HepG2 (cell line): ENCODE data around the gene RBM14. TPM values are rescaled to one million over a fixed set of nuclear protein-coding genes. Genes with fewer than 3 reads are reported as not detected.

Experiments used
- ATAC-seq: fragments of 200-7000 bp; cut with Tn5 transposase; 3 replicates; pipeline ENCODE4 v1.9.1; 2020; ENCODE audit warnings: mild to moderate bottlenecking, moderate library complexity
- BruUV-seq: library from RNA; stranded (reverse); fragments of 400-500 nt; replicated peaks from 2 replicates; lab custom pipeline; 2021; lab: Mats Ljungman, UMichigan
- CTCF ChIA-PET: fragments of 300-600 bp; formaldehyde crosslinking; extraction: SDS; loops from one replicate; lab custom pipeline; 2021; ENCODE audit warnings: low total read pairs, inconsistent platforms, low intra/inter-chr PET ratio; lab: Yijun Ruan, JAX
- POLR2A ChIA-PET: fragments of 350-600 bp; sonication (Branson Sonifier 250); formaldehyde crosslinking; loops from one replicate; lab custom pipeline; 2020; ENCODE audit warnings: antibody characterized with exemption, inconsistent platforms; lab: Yijun Ruan, JAX
- DNase-seq: peaks from one replicate; pipeline ENCODE4 v3.0.0-alpha.2; 2015; ENCODE audit warnings: low spot score
- FAIRE-seq: peaks from 3 replicates; lab custom pipeline; 2011; peaks lifted over from hg19 to GRCh38; lab: Jason Lieb, UNC
- H2AFZ ChIP-seq: one replicate; pipeline ENCODE4 v1.6.1; 2011; ENCODE audit warnings: low read length, inconsistent platforms
- H3K27ac ChIP-seq: fragments of 300-600 bp; 3 replicates; pipeline ENCODE4 v1.8.0; 2011; ENCODE audit warnings: mixed run types, mild to moderate bottlenecking, mixed read lengths, low read length, inconsistent platforms; ENCODE audit not compliant: insufficient read depth; ENCODE audit errors: extremely low read length
- H3K27me3 ChIP-seq, 2 experiments: fragments of 200-600 bp in 1 of 2; 2 replicates in 1 of 2; 3 replicates in 1 of 2; pipeline versions ENCODE4 v1.6.0 to v1.8.0; 2011; ENCODE audit warnings: low read length in 2 of 2, mild to moderate bottlenecking in 2 of 2, moderate library complexity in 2 of 2, inconsistent platforms in 1 of 2; ENCODE audit not compliant: insufficient read depth in 2 of 2, control insufficient read depth in 1 of 2
- H3K36me3 ChIP-seq, 2 experiments: fragments of 200-600 bp in 1 of 2; replicated peaks in 1 of 2; 2 replicates in 1 of 2; 3 replicates in 1 of 2; pipeline versions ENCODE4 v1.5.1 to v1.8.0; 2011; ENCODE audit warnings: low read length in 2 of 2, inconsistent platforms in 1 of 2; ENCODE audit not compliant: insufficient read depth in 2 of 2, control insufficient read depth in 1 of 2
- H3K4me1 ChIP-seq: 2 replicates; pipeline ENCODE4 v1.5.1; 2012; ENCODE audit warnings: low read length, inconsistent platforms; ENCODE audit not compliant: insufficient read depth
- H3K4me2 ChIP-seq: 2 replicates; pipeline ENCODE4 v1.6.0; 2011; ENCODE audit warnings: low read depth, low read length, inconsistent platforms
- H3K4me3 ChIP-seq, 3 experiments: fragments of 200-600 bp in 1 of 3; sonication (generic), shearing (Covaris generic) in 1 of 3; replicated peaks in 1 of 3; 2 replicates each; pipeline ENCODE4 v1.5.1; 2011 to 2016; ENCODE audit warnings: low read length in 3 of 3, inconsistent platforms in 2 of 3, low read depth in 2 of 3, mild to moderate bottlenecking in 2 of 3, control low read depth in 1 of 3, mixed read lengths in 1 of 3; ENCODE audit not compliant: insufficient read depth in 1 of 3
- H3K79me2 ChIP-seq: one replicate; pipeline ENCODE4 v1.6.1; 2011; ENCODE audit warnings: low read length, inconsistent platforms; ENCODE audit not compliant: insufficient read depth
- H3K9ac ChIP-seq: 2 replicates; pipeline ENCODE4 v1.6.0; 2011; ENCODE audit warnings: mild to moderate bottlenecking, low read depth, low read length, inconsistent platforms; ENCODE audit not compliant: insufficient read depth
- H3K9me3 ChIP-seq: 2 replicates; pipeline ENCODE4 v1.5.1; 2012; ENCODE audit warnings: mild to moderate bottlenecking, low read length
- H4K20me1 ChIP-seq: 2 replicates; pipeline ENCODE4 v1.6.0; 2011; ENCODE audit warnings: inconsistent platforms, mild to moderate bottlenecking, low read length, moderate library complexity; ENCODE audit not compliant: insufficient read depth
- KDM2A ChIP-seq: sonication (generic); formaldehyde crosslinking; IDR thresholded peaks from 2 replicates; pipeline ENCODE4 v1.4.0; 2020; ENCODE audit warnings: low read depth, missing genetic modification reagents, borderline replicate concordance
- ZNF180 ChIP-seq: sonication (generic); formaldehyde crosslinking; IDR thresholded peaks from 2 replicates; pipeline ENCODE4 v1.4.0; 2020; ENCODE audit warnings: low read depth, missing genetic modification reagents, borderline replicate concordance
- WGBS: methylation state at CpG from one replicate; pipeline ENCODE4 v1.1.6; 2017; ENCODE audit warnings: low lambda C conversion rate; 5-methylcytosine and 5-hydroxymethylcytosine counted together
- in situ Hi-C: cut with HindIII; loops from 2 replicates; pipeline ENCODE4 v1.10.0; 2017; ENCODE audit warnings: low pct_unique_long_range_greater_than_20kb; ENCODE audit not compliant: extremely low pct_ligation_motif_present
- intact Hi-C: fragments of 100-400 bp; cut with micrococcal nuclease; formaldehyde crosslinking; loops from one replicate; pipeline ENCODE4 v1.10.0; 2022; ENCODE audit not compliant: unreplicated experiment
- polyA plus RNA-seq, 8 experiments: library from polyadenylated mRNA; depleted of rRNA in 3 of 8; stranded (reverse) in 7 of 8; unstranded in 1 of 8; fragments of >200 nt; fragmentation: Illumina TruSeq in 4 of 8; extraction: Trizol in 4 of 8; gene quantifications; 2 replicates each; pipeline versions ENCODE4 v1.2.1 to v1.2.3, GENCODE V29; 2011 to 2016; ENCODE audit warnings: low read depth in 4 of 8, missing spikeins in 1 of 8, mixed read lengths in 1 of 8; ENCODE audit not compliant: insufficient read depth in 1 of 8
- total RNA-seq, 5 experiments: library from RNA; depleted of rRNA; stranded (reverse); fragments of >200 nt; fragmentation: Illumina TruSeq; extraction: Trizol; gene quantifications; 2 replicates each; pipeline ENCODE4 v1.2.3, GENCODE V29; 2016; ENCODE audit warnings: low read depth in 1 of 5
- TF ChIP-seq, protein P1 (sequence below): sonication (generic); formaldehyde crosslinking; IDR thresholded peaks from 2 replicates; pipeline ENCODE4 v1.4.0; 2020; ENCODE audit warnings: missing genetic modification reagents
- TF ChIP-seq, protein P2 (sequence below): sonication (generic); formaldehyde crosslinking; IDR thresholded peaks from 2 replicates; pipeline ENCODE4 v1.4.0; 2020; ENCODE audit warnings: missing genetic modification reagents, mild to moderate bottlenecking, borderline replicate concordance
- TF ChIP-seq, protein P3 (sequence below): sonication (generic); formaldehyde crosslinking; IDR thresholded peaks from 2 replicates; pipeline ENCODE4 v1.5.0; 2020; ENCODE audit warnings: mild to moderate bottlenecking, missing genetic modification reagents, moderate library complexity
- TF ChIP-seq, protein P4 (sequence below): IDR thresholded peaks from 2 replicates; pipeline ENCODE4 v1.6.1; 2016; ENCODE audit warnings: low read depth, control low read depth

Gene RBM14
- total and polyA plus RNA-seq, 2 of the 13 experiments (the other 11 are each of a cell fraction or from before 2014, with no cell fraction given): 12.7 to 44.1 TPM

DNA sequence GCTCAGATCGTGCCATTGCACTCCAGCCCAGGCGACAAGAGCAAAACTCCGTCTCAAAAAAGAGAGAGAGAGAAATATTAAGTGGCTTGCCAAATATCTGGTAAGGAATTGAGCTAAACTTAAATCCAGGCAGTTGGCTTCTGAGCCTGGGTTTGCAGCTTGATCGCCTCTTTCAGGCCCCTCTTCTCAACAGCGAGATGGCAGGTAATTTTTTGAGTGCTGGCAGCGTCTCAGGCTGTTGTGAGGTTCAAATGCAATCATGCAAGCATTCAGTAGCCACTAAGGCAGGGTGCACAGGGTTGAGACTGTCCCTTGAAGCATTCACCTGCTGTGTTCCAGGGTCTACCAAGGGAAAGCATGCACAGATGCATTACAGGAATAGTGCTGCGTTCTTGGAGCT lies 47.4 kb upstream of the RBM14 start:
- Histone ChIP-seq H2AFZ (no peak overlapping the region), H3K4me2 (no peak overlapping the region), H3K27ac (no peak overlapping the region), H3K4me3 (no peak overlapping the region), H3K79me2 (no peaks in the 10 kb centered on the region), H3K9ac (no peak overlapping the region), H3K9me3 (no peaks in the 10 kb centered on the region), H4K20me1 (no peaks in the 10 kb centered on the region), H3K4me1 (no peaks in the 10 kb centered on the region), H3K27me3 (peaks cover 3 to 38% of the 10 kb centered on the region in 2 experiments; a peak in 4 of 5 replicates), H3K36me3 (no peaks in the 10 kb centered on the region)
- FAIRE-seq (no peak), DNase-seq (no peak), ATAC-seq (no peak)
- in situ Hi-C loops: loop anchor here (25.0 kb wide), 1 partner anchor 268 kb away; the partner anchor contains the start of gene RCE1
- BruUV-seq: no TSS peak
- no peak for TF ChIP-seq ZNF180
- TF ChIP-seq, protein P1, sequence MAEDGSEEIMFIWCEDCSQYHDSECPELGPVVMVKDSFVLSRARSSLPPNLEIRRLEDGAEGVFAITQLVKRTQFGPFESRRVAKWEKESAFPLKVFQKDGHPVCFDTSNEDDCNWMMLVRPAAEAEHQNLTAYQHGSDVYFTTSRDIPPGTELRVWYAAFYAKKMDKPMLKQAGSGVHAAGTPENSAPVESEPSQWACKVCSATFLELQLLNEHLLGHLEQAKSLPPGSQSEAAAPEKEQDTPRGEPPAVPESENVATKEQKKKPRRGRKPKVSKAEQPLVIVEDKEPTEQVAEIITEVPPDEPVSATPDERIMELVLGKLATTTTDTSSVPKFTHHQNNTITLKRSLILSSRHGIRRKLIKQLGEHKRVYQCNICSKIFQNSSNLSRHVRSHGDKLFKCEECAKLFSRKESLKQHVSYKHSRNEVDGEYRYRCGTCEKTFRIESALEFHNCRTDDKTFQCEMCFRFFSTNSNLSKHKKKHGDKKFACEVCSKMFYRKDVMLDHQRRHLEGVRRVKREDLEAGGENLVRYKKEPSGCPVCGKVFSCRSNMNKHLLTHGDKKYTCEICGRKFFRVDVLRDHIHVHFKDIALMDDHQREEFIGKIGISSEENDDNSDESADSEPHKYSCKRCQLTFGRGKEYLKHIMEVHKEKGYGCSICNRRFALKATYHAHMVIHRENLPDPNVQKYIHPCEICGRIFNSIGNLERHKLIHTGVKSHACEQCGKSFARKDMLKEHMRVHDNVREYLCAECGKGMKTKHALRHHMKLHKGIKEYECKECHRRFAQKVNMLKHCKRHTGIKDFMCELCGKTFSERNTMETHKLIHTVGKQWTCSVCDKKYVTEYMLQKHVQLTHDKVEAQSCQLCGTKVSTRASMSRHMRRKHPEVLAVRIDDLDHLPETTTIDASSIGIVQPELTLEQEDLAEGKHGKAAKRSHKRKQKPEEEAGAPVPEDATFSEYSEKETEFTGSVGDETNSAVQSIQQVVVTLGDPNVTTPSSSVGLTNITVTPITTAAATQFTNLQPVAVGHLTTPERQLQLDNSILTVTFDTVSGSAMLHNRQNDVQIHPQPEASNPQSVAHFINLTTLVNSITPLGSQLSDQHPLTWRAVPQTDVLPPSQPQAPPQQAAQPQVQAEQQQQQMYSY: no peak
- ChIA-PET POLR2A (no interaction called here), CTCF (no interaction called here)
- 63% methylated on average over 5 of the region's 7 CpGs for WGBS
- intact Hi-C loops: no loop called here

DNA sequence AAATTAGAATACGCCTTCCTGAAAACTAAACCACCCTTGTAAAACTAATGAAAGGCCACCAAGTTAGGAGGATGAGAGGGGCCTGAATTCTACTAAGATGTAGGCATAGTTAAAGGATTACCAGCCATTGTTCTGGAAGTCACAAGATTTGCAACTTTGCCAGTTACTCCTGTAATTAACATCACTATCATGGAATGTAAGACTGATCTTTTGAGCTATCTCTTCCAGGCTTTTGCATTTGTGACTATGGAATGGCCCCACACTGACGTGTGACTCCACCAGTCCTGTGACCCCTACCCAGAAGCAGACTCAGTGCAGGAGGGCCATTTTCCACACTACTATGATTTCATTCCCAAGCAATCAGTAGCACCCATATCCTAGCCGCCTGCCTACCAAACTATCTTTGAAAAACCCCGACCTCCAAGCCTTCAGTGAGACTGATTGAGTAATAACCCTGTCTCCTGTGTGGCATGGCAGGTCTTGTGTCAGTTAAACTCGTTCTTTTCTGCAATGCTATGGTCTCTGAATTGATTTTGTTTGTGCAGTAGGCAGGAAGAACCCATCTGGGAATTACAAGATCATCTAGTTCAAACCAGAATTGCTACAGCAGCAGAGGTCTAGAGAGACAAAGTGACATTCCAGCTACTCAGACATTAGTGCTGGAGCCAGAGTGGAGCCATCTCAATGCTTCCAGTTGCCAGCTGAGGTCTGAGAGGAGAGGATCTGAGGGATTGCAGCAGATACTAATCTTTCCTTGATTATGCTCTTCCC lies 46.2 kb upstream of the RBM14 start:
- WGBS: 31% methylated on average over 5 of the region's 5 CpGs
- intact Hi-C loops: no loop called here
- POLR2A ChIA-PET: no interaction called here
- TF ChIP-seq KDM2A (CRISPR knock-in tag): no peak
- TF ChIP-seq, protein P2, sequence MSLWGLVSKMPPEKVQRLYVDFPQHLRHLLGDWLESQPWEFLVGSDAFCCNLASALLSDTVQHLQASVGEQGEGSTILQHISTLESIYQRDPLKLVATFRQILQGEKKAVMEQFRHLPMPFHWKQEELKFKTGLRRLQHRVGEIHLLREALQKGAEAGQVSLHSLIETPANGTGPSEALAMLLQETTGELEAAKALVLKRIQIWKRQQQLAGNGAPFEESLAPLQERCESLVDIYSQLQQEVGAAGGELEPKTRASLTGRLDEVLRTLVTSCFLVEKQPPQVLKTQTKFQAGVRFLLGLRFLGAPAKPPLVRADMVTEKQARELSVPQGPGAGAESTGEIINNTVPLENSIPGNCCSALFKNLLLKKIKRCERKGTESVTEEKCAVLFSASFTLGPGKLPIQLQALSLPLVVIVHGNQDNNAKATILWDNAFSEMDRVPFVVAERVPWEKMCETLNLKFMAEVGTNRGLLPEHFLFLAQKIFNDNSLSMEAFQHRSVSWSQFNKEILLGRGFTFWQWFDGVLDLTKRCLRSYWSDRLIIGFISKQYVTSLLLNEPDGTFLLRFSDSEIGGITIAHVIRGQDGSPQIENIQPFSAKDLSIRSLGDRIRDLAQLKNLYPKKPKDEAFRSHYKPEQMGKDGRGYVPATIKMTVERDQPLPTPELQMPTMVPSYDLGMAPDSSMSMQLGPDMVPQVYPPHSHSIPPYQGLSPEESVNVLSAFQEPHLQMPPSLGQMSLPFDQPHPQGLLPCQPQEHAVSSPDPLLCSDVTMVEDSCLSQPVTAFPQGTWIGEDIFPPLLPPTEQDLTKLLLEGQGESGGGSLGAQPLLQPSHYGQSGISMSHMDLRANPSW (CRISPR knock-in tag): no peak
- TF ChIP-seq, protein P3, sequence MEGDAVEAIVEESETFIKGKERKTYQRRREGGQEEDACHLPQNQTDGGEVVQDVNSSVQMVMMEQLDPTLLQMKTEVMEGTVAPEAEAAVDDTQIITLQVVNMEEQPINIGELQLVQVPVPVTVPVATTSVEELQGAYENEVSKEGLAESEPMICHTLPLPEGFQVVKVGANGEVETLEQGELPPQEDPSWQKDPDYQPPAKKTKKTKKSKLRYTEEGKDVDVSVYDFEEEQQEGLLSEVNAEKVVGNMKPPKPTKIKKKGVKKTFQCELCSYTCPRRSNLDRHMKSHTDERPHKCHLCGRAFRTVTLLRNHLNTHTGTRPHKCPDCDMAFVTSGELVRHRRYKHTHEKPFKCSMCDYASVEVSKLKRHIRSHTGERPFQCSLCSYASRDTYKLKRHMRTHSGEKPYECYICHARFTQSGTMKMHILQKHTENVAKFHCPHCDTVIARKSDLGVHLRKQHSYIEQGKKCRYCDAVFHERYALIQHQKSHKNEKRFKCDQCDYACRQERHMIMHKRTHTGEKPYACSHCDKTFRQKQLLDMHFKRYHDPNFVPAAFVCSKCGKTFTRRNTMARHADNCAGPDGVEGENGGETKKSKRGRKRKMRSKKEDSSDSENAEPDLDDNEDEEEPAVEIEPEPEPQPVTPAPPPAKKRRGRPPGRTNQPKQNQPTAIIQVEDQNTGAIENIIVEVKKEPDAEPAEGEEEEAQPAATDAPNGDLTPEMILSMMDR: no peak
- TF ChIP-seq, protein P4, sequence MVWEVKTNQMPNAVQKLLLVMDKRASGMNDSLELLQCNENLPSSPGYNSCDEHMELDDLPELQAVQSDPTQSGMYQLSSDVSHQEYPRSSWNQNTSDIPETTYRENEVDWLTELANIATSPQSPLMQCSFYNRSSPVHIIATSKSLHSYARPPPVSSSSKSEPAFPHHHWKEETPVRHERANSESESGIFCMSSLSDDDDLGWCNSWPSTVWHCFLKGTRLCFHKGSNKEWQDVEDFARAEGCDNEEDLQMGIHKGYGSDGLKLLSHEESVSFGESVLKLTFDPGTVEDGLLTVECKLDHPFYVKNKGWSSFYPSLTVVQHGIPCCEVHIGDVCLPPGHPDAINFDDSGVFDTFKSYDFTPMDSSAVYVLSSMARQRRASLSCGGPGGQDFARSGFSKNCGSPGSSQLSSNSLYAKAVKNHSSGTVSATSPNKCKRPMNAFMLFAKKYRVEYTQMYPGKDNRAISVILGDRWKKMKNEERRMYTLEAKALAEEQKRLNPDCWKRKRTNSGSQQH (CRISPR knock-in tag): no peak

More for the DNA sequence above, 46.2 kb upstream of the RBM14 start:
- Histone ChIP-seq H3K79me2 (no peaks in the 10 kb centered on the region), H3K27me3 (peaks cover 3 to 34% of the 10 kb centered on the region in 2 experiments; a peak in 4 of 5 replicates), H3K9me3 (no peaks in the 10 kb centered on the region), H4K20me1 (no peaks in the 10 kb centered on the region), H3K9ac (no peak overlapping the region), H3K36me3 (no peaks in the 10 kb centered on the region), H3K27ac (no peak overlapping the region), H3K4me2 (no peak overlapping the region), H3K4me1 (no peaks in the 10 kb centered on the region), H3K4me3 (no peak overlapping the region), H2AFZ (no peak overlapping the region)
- BruUV-seq: no TSS peak
- DNase-seq (no peak), ATAC-seq (no peak; the same call in 1 of the 3 replicates), FAIRE-seq (no peak)
- in situ Hi-C loops: loop anchor here (25.0 kb wide), 1 partner anchor 267 kb away; the partner anchor contains the start of gene RCE1
- CTCF ChIA-PET: no interaction called here
